Liver (tissue), 3 donors: ENCODE measurements around the gene PLD4.

Experiments
- CTCF ChIP-seq: fragments of 150-350 bp; IDR thresholded peaks from 2 replicates; pipeline ENCODE4 v1.5.1; 2017; ENCODE audit warnings: improper control_type of control experiment, low read depth, low read length; ENCODE audit not compliant: missing input control
- EGR1 ChIP-seq, 2 donors: IDR thresholded peaks; 2 replicates each; pipeline ENCODE4 v1.6.1; 2016 to 2018; ENCODE audit warnings: antibody characterized with exemption in 2 of 2, low read depth in 2 of 2
- donor health status: healthy.
- donor health status: healthy.

- TF ChIP-seq CTCF, result no peak
- no peak for TF ChIP-seq EGR1 (IDR thresholded peaks at IDR 0.05; ENCODE audit: low read depth in 2 of 2)
Observed at GRCh38 chr14:104888489-104889374, 35.9 kb upstream of the PLD4 start.
